ENCODE results near the gene ITGB5.

The ITGB5 gene

DNA sequence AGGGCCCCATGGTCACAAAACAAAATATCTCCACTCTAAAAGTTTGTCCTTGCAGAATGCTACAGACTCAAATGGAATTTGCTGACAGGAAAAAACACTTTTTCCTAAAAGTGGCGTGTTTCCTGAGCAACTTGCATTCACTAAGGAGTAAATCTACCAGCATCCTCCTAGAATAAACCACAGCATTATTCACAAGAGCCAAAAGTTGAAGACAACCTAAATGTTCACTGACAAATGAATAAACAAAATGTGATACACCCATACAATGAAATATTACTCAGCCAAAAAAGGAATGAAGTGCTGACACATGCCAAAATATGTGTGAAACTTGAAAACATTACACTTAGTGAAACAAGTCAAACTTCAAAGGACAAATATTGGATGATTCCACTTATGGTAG lies 28.9 kb downstream of the ITGB5 start:
- DNase-seq: no peak

DNA sequence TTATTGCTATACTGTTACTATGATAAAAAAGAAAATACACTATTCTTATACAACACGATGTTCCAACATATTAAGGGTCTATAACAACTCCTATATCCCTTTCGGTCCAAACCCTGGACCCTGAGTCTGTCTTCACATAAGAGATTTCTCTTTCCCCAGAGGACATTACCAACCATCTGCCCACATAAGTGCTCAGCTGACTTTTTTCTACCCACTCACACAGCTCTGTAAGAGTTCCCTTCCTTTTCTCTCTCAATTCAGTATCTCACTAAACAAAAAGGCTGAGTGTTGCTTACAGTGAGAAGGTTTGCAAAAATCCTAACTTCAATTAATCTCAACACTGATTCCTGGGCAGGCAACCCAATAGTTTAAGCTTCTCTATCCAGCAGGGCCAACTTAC lies 30.5 kb downstream of the ITGB5 start:
- no peak for DNase-seq

DNA sequence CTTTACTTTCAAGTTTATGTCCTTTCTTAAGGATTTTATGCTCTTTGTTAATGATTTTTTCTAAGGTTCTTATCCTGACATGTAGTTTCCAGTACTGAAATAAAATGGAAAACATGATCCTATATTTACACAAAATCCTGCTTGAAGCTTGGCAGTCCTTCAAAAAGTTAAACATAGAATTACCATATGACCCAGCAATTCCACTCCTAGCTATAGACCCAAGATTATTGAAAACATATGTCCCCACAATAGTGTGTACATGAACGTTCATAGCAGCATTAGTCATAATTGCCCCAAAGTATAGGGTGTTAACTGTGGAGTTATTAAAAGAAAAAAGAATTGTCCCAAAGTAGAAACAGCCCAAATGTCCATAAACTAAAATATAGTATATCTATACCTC lies 33.2 kb downstream of the ITGB5 start:
- DNase-seq: no peak

GRCh38 chr3:124853446-124853845 lies 33.7 kb downstream of the ITGB5 start:
- DNase-seq: no peak

DNA sequence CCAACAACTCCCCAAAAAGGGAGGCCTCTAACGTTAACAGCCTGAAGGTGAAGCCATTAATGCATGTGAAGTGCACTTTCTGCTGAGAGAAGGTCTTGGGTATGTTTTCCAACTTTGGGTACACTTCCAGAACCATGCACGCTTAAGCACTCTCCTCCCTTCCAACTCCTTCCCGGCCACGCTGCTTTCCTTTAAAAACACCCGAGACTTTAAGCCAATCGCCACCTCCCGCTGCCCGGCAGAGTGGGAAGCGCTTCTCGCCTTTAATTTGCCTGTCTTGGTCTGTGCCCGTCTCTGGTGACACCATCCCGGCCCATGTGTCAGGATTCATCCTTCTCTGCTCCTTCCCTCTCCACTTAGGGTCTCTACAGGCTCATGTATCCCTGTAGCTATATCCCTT lies 35.3 kb downstream of the ITGB5 start:
- DNase-seq: no peak

DNA sequence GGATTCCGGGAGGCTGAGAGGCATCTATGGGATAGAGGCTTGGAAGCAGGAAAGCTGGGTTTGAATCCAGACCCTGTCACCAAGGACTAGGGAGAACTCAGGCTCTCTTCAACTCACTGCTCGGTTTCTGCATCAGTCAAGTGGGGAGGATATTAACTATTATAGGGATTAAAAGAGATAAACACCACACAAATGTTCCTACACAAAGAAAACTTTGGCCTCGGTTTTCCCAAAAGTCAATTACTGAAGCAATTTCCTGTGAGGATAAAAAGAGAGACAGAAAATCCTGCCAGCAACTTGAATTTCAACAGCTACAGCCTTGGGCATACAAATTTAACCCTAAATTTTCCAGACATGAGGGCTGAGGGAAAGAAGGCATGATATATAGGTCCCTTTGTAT lies 36.0 kb downstream of the ITGB5 start:
- DNase-seq: no peak

DNA sequence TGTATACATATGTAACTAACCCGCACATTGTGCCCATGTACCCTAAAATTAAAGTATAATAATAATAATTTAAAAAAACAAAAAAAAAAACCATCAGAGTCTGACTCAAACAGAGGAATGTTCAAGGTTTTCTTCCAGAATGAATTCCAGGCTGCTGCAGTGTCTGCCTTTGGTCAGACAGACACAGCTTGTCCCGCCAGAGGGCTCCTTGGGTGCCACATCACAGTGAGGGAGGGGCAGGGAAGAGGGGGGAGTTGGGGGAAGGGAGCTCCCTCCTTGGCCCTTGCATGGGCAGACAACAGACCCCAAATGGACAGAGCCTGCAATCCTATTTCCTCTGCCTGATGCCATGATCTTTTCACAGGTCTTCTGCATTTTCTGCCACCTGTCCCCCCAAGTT lies 36.5 kb downstream of the ITGB5 start:
- no peak for DNase-seq

GRCh38 chr3:124850212-124850611 lies 37.0 kb downstream of the ITGB5 start:
- DNase-seq: no peak

GRCh38 chr3:124848300-124848699 lies 38.9 kb downstream of the ITGB5 start:
- no peak for DNase-seq

DNA sequence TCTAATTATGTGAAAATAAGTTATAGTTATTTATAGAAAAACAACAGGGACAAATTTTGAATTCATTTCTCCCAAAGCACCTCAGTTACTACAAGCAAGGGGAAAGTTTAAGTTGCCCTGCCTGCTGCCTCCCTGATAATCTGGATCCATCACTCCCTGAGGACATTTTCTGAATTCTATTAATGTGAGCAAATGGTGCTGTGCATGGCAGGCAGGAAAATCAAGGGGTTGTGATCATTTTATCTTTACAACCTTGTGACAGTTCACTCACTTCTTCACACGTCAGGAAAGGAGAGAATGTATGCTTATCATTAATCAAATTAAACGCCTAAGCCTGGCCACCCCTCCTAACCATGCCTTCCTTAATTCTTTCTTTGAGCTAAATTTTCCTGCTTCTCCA lies 39.3 kb downstream of the ITGB5 start:
- no peak for DNase-seq

GRCh38 chr3:124847051-124847450 lies 40.1 kb downstream of the ITGB5 start:
- DNase-seq: no peak

DNA sequence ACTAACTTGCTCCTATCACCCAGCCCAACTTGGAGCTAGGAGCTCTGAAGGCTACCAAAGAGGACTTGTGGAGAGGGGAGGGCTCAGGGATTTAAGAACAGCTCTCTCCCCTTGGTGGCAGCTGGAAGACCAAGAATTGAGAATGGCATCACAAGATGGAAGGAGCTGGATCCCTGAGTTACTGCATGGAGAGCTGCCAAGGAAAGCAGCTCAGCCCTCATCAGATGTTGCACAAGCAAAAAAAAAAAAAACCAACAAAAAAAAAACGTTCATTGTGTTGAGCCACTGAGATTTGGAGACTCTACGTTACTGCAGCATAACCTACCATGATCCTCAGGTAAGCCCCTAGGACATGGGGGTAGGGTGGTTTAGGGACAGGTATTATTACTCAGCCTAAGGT lies 41.0 kb downstream of the ITGB5 start:
- DNase-seq: no peak

GRCh38 chr3:124845406-124845805 lies 41.8 kb downstream of the ITGB5 start:
- DNase-seq: no peak

- DNase-seq: no peak
Measured at GRCh38 chr3:124843506-124844177, 43.5 kb downstream of the ITGB5 start.

- DNase-seq: no peak
Measured at GRCh38 chr3:124843047-124843446, 44.1 kb downstream of the ITGB5 start.

- DNase-seq: no peak
Measured at GRCh38 chr3:124841517-124841916, 45.6 kb downstream of the ITGB5 start.

DNA sequence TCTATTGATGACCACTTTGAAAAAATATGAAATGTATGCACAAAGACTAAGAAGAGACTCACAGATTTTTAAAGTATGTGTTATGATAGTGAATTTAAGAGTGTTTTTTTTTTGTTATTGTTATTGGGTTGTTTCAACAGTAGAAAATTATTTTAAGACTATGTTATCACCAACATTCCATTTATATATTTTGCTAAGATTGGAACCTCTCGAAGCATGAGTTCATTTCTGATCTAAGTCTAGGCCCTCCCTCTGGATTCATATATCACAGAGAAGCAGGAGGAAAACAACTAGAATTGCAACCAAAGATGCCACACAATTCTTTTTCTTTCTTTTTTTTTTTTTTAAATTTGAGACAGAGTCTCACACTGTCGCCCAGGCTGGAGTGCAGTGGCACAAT lies 46.8 kb downstream of the ITGB5 start:
- DNase-seq: no peak

GRCh38 chr3:124839896-124840295 lies 47.3 kb downstream of the ITGB5 start:
- no peak for DNase-seq

DNA sequence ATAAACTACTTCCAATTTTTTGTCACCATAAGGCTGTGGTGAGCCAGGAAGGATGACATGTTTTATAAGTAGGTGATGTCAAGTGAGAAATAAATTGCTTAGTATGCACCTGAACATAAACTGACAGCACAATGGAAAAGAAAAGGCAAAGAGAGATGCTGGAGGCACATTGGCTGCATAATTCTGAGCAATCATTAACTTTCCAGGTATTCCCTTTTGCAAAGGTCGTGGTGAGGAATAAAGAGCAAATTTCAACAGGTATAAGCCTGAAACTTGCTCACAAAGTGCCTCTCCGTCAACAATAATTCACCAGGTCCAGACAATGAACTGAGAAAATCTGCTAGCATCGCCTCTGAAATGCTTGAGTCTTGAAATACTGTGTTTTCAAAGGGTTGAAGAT lies 48.2 kb downstream of the ITGB5 start:
- no peak for DNase-seq

- no peak for DNase-seq
Measured at GRCh38 chr3:124837730-124838186, 49.4 kb downstream of the ITGB5 start.

DNA sequence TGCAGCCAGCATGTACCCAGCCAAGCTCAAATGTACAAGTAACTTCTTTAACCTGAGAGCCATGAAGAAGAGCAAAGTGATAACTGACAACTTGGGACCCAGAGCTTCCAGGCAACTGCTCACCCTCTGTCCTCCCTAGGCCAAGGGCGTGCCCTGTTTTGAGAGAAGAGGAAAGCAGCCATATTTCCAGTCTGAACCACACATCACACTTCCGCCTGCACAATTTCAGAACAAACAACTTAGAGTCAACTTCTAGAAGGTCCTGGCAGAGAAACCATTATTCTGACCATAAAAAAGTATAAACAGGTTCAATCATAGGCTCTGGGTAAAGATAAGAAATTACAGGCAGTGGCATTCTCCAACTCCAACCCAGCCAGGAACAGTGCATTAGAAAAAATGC lies 50.1 kb downstream of the ITGB5 start:
- DNase-seq: no peak

DNA sequence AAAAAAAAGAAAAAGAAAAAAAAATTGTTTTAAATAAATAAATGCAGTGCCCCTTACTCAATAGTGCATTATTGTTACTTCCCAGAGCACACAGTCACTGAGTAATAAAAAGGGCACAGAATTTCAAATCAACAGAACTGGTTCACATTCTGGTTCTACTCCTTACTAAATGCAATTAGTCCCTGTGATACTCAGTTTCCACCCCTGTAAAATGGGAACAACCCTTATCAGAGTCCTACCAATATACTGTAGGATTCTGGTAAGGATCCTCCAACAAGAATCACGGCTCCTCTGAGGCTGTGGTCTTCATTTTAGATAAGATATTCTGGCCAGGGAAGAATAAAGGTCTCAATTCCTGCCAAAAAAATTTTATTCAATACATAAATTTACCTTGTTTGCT lies 50.7 kb downstream of the ITGB5 start:
- DNase-seq: no peak

GRCh38 chr3:124834723-124835718 lies 52.1 kb downstream of the ITGB5 start:
- DNase-seq: peak; percentile 83

DNA sequence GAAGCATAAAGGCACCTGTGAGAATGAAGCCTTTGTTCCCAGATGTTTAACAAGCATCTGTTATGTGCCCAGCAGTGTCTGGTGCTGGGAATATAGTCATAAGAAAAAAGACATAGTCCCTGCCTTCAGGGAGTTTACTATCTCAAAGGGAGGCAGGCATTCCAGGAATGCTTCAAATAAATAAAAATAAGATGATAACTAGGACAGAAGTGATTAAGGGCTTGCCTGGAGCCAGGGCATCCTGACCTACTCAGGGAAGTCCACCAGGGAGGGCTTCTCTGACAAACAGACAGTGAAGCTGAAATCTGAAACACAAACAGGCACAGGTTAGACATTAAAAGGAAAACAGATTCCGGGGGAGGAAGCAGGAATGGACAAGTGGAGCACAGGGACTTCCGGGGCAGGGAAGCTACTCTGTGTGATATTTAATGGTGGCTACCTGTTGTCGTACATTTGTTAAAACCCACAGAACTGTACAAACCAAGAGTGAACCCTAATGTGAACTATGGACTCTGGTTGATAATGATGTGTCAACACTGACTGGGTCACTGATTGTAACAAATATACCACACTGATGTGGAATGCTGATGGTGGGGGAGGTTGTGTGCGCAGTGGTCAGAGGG lies 53.3 kb downstream of the ITGB5 start:
- no peak for DNase-seq
